Measurements from ENCODE around the gene TNIP2.

The TNIP2 gene

DNA sequence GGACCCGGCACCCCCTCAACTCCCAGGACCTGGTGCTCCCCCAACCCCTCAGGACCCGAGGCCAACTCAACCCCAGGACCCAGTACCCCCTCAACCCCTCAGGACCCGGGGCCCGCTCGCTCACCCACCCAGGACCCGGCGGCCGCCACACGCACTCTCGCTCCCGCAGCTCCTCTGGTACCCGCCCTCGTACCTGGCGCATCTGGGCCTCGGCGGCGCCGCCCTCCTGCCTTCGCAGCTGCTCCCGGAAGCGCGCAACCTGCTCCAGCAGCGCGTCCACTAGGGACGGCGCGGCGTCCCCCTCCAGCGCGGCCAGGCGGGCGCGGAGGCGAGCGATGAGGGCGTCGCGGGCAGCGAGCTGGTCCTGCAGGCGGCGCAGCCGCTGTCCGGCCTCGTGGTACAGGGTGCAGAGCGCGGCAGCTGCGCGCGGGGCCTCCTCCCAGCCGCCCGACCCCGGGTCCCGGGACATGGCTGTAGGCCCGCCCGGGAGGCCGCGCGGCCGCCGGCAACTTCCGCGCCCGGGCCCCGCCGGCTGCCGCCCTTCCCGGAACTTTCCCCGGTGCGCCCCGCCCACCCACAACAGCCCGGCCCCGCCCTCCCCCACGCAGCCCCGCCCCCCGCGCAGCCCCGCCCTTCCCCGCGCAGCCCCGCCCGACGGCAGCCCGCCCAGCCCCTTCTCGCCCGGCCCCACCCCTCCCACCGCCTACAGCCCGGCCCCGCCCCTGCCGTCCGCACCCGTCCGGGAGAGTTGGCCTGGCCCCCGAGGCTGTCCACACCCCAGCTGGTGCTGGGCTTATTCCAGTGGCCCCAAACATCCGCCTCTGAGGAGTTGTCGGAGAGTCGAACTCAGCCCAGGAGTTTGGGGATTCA lies at the start of gene TNIP2:
Gene TNIP2 (minus strand): TSS at position 516 of the 870 bp plus-strand sequence. CDS start 47 bp downstream, at position 469.
- DNase-seq, result peak; percentile 48

DNA sequence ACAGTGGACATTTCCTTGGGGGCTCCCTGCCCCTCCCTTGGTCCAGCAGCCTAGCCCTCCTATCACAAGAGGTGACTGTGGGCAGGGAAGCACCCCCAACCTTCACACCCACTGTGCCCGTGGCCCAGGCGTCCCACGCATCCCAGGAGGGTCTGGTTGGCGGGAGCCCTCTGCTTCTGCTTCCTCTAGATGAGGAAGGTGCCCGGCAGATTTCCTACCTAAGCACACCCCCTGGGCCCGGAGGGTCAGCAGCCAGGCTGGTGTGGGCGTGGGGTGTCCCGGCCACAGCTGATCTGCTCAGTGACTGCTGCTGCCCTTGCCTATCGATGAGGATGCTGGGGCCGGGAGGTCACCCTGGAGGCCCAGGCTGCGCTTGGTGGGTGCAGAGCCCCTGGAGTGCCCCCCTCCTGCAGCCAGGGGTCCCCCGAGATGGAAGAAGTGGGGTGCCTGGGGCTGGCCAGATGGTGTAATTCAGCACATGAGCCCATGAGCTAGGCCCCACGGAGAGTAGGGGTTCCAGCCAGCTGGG lies 48.9 kb upstream of the TNIP2 start:
- DNase-seq, result no peak

DNA sequence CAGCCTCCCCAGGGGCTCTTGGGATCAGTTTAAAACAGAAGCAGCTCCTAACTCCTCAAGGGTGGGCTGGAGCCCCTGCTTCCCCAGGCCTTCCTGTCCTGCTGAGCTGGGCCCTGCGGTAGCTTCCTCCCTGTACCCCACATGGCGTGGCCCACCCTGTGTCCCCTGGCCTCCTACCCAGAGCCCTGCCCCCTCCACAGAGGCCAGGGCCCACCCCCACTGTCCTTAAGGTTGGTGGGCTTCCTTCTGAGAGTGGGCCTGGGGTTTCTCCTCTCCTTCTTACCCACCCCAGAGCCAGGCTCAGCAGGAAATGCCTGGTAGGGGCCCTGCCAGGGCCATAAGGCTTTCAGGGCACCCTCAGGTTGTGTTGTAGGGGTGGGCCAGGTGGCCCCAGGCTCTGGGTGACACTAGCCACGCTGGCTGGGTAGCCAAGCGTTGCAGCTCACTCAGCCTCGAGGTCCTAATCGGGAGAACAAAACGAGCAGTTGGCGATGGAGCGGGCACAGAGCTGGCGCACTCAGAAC lies 48.4 kb upstream of the TNIP2 start:
- DNase-seq, result no peak

DNA sequence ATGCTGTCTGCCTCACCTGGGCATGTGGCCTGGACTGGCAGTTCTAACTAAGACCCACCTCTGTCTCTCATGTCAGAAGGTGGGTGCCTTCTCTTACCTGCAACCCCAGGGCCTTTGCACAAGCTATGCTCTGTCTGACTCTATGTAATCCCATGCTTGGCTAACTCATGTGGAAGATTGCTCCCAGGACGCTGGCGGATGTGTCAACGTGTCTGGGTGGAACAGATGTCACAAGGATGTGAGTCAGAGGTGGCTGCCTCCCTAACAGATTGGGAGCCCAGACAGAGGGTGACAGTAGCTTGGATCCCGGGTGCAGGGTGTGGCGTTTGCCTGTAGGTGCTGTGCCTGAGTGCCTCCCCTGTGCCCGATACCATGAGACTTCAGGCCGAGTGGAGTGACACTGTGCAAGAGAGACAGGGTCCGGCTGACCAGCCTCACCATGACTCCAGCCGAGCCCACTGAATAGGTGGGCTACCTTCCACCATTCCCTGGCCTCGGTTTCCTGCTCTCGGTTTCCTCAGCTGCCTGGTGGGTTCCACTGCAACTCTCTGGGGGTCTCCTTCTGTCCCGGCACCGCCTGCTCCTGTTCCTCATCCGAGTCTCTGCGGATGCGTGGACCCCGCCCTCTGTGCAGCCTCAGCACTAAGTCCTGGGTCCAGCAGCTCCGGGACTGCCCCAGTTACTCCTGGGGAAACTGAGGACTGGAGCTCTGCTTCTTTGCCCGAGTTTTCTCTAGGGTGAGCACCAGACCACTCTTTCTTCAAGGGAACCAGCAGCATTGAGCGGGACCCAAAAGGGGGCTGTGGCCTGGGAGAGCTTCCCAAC lies 47.7 kb upstream of the TNIP2 start:
- no peak for DNase-seq

DNA sequence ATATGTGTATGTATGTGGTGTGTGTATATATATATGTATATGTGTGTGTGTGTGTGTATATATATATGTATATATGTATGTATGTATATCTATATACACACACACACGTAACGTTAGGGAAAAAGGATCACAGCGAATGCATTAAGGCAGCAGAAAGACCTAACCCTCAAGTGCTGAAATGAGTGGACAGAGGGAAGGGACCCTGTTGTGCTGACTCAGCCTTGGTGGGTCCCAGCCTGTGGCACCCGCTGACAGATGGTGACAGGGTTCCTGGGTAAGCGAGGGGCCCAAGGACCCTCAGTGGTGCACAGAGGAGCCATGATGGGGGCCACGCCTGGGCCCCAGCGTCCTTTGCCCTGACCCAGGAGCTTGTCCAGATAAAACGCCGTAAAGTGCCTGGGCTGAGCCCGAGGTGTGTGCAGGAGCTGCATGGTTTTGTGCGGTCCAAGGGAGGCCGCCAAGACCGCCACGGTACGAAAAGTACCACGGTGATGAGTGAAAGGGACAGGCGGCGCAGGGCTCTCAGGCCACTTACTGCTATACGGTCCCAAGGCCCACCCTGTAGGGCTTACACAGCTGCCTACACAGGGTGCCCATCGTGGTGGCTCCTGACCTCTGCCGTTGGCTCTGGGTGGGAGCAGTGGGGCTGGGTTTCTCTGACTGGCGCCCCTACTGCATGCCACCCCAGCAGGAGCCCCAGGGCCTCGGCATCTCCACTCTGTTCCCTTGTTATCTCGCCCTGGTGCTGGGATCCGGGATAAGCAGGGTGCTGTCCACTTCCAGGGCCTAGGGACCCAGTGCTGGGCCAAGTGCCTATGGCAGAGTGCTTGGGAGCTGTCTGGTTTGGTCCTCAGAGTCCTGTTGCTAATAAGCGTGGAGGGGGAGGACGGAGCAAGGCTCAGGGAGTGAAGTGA lies 46.7 kb upstream of the TNIP2 start:
- no peak for DNase-seq

DNA sequence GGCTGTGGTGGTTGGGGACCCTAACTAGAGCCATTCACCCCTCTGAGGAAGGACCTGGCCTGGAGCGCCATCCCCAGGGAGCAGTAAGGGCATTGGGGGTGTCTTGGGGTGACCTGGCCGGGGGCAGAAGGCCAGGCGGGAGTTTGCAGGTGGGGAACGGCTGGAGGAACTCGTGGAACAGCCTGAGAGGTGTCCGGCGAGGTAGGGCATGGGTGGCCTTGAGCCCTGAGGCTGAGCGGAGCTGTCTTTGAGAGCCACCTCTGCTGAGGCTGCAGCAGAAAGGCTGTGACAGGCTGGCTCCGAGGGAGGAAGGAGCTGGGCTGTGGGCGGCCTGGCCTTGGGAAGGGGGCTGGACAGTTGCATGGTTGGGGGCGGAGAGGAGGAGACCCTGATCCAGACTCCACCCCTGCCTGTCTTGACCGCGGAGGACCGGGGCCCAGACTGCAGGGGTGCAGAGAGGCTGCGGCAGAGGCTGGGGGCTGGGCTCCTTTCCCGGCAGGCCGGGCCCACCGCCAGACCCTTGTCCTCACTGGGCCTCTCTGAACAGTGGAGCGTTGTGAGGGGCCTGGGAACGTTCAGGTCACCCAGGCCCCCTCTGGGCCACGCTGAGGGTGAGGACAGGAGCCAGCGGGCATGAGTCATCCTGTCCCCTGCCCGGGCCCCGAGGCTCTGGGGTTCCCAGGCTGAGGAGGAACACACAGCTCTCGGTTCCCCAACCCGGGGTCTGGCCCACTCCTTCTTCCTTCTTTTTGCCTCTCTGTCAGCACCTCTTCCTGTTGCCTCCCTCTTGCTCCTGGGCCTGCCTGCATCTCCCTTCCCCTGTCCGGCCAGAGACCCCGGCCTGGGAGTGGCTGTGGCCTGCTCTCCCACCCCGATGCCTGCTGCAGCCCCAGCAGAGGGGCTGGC lies 44.8 kb upstream of the TNIP2 start:
- DNase-seq, result peak; percentile 8

GRCh38 chr4:2799971-2800690 lies 44.0 kb upstream of the TNIP2 start:
- no peak for DNase-seq

DNA sequence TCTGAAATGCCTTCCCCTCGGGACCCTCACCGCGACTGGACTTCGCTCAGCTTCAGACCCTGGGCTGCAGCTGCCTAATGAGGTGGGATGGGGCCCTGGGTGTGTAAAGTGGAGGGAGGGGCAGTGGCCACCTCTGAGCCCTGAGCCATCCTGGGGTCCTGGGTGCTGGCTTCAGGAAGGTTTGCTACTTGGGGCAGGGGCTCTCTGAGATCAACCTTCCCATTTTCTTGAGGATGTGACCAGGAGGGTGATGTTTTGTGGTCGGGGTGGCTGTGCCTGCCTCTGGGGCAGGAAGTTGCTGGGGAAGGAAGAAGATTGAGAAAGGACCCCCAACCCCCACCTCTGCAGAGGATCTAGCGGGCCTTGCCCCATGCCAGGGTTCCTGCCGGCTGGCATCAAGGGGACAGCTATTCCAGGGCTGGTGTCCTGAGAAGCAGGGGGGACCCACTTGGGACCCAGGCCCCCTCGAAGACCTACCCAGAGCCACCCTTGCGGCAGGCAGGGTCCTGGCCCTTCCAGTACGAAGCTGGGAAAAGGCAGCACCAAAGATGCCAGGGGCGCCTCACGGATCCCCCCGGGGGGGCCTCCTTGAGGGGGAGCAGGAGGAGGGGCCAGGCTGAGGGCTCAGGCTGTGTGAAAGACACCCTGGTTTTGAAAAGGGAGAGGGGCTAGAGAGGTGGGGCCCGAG lies 43.2 kb upstream of the TNIP2 start:
- no peak for DNase-seq

DNA sequence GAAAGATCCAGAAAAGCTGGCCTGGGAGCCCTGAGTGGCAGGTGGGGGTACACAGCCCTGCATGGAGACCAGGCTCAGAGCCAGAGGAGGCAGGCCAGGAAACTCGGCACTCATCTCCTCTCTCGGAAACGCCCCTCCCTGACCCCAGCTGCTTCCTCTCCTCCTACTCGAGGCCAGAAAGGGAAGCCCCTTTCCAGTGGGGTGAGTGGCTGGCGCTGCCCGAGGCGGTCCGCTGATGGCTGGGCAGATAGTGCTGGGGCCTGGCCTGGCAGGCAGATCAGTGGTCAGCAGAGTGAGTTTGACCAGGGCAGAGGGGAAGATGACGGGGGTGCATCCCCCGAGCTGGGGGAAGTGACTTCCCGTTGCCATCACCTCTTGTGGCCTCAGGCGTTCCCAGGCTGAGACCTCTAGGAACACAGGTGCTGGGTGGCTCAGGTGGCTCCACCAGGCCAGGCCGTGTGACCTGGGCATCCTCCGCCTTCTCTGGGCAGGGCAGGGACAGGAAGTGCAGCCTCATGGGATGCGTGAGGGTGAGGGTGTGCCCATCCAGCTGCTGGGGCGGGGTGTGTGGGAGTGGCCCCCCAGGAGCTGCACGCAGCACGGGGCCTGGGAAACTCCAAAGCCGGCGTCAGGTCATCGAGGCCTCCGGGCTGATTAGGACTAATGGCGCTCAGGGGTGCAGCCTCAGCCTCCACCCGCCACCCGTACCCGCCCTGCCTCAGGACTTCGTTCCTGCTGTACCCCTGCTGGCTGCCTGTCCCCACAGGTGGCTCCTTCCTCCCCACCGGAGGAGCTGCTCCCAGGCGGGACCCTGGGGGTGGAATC lies 42.5 kb upstream of the TNIP2 start:
- DNase-seq, result peak; percentile 62

DNA sequence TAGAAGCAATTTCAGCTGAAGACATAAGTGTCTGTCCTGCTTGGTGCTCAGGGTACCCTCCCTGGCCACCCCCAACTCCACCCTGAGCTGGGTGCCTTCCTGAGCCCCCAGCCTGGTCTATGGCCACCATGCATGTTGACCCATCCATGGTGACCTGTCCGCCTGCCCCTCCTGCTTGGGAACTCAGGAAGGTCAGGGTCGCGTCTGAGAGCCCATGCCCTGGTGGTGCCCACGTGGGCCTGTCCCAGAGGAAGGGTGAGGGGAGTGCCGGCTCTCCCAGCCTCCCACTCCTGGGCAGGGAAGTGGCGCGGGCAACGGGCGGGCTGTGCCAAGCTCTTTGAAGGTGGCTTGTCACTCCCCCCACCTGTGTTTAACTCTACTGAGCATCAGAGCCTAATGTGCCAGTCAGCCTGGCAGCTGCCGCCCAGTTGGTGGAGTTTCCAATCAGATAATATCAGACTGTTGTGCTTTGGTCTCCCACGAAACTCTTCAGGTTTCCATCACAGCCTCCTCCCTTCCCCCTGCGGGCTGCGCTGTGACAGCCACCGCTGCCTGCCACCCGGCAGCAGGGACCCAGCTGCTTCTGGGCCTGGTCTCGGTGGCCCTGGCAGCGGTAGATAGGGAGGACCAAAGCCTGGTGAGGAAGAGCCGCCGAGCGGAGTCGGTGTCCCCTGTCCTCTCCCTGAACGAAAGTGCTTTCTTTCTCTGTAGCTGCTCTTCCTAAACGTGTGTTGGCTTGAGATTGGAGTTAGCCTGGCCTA lies 41.6 kb upstream of the TNIP2 start:
- peak; percentile 45 for DNase-seq

DNA sequence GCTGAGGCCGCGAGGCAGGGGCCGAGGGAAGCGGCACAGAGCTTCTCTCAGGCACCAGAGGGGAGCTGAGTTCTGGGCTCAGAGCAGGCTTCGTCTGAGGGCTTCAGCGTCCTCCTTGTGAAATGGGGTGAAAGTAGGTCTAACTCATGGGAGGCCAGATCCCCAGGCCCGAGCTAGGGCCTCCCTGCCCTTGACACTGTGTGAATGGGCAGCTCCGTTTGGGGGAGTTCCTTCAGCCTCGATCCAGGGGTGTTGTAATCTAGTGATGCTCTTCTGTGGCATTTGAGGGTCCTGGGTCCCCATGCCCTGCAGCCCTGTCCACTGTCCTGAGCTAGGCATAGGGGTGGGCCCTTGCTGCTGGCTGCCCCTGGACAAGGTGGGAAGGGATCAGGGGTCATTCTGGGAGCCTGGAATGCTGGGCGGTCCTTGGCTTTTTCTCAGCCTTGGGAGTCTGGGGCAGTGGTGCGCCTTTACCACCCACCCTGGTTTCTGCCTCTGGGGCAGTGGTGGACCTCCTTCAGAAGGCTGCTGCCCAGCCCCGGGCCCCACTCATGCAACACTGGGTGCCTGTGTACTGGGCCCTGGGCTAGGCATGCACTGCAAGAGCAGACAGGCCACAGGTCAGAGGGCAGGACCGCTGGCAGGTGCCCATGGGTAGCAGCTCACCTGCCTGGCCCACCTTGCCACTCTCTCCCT lies 40.9 kb upstream of the TNIP2 start:
- DNase-seq, result no peak

- peak; percentile 32 for DNase-seq
These were observed 40.0 kb upstream of the TNIP2 start for GRCh38 chr4:2795893-2796848.

DNA sequence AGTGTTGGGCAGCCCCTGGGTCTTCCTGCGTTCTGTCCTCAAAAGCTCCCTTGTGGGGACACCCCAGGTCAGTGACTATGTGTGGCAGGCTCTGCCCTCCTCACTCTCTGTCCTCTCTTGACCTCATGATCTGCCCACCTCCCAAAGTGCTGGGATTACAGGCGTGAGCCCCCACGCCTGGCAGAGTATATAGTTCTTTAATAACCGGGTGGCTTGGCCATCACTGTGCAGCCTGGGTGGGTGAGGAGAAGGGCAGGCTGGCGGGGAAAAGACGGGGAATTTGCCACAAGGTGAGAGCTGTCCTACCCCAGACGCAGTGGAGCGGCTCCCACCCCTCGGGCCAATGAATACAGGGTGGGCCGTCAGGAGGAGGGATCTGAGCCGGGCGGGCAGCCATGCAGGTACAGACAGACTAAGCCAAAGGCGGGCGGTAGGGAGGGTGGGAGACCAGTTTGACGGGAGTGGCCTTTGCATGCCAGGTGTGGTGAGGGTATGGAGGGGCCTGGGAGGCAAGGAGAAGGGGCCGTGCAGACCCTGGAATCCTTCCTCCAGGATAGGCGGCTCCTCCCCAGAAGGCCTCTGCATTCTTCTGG lies 39.3 kb upstream of the TNIP2 start:
- no peak for DNase-seq

- peak; percentile 15 for DNase-seq
These were observed 38.6 kb upstream of the TNIP2 start for GRCh38 chr4:2794486-2795299.

Measured in NCI-H1092 treated with DMSO at 0.1 percent for 48 hours (cell line).